HepG2 (cell line): ENCODE measurements around the gene IFNL1. TPM values are rescaled to one million over a fixed set of nuclear protein-coding genes. Genes with fewer than 3 reads are reported as not detected.
A peak's percentile ranks its signal among the peaks of the same experiment; 100 is the strongest.

Experiments used
- AGO1 ChIP-seq: fragments of 200-400 bp; formaldehyde crosslinking; IDR thresholded peaks from 2 replicates; pipeline ENCODE4 v1.6.1; 2017; ENCODE audit warnings: mild to moderate bottlenecking, low read depth, low read length, moderate library complexity; ENCODE audit not compliant: poor library complexity, severe bottlenecking
- PHF21A ChIP-seq: sonication (generic); formaldehyde crosslinking; IDR thresholded peaks from 2 replicates; pipeline ENCODE4 v1.5.0; 2020; ENCODE audit warnings: mild to moderate bottlenecking, missing genetic modification reagents
- SP2 ChIP-seq: sonication (generic); formaldehyde crosslinking; IDR thresholded peaks from 2 replicates; pipeline ENCODE4 v1.5.1; 2020; ENCODE audit warnings: mild to moderate bottlenecking, missing genetic modification reagents
- TGIF2 ChIP-seq: IDR thresholded peaks from 2 replicates; pipeline ENCODE4 v1.6.1; 2016; ENCODE audit warnings: control low read depth, missing compliant biosample characterization
- ZBTB40 ChIP-seq, 2 experiments: fragments of 450-650 bp in 1 of 2; sonication (generic) in 1 of 2; formaldehyde crosslinking in 1 of 2; IDR thresholded peaks; 2 replicates each; pipeline versions ENCODE4 v1.6.1 to v1.8.0; 2016 to 2022; ENCODE audit warnings: antibody characterized with exemption in 1 of 2, mild to moderate bottlenecking in 1 of 2, missing genetic modification reagents in 1 of 2
- ZNF205 ChIP-seq: IDR thresholded peaks from 2 replicates; pipeline ENCODE4 v1.6.1; 2018; ENCODE audit warnings: missing biosample characterization, missing genetic modification reagents
- ZNF280D ChIP-seq: sonication (generic); formaldehyde crosslinking; IDR thresholded peaks from 2 replicates; pipeline ENCODE4 v1.5.1; 2020; ENCODE audit warnings: mild to moderate bottlenecking, missing genetic modification reagents
- ZNF430 ChIP-seq: sonication (generic); formaldehyde crosslinking; IDR thresholded peaks from 2 replicates; pipeline ENCODE4 v1.9.0; 2021; ENCODE audit warnings: mild to moderate bottlenecking, missing genetic modification reagents
- ZNF687 ChIP-seq: sonication (generic); formaldehyde crosslinking; IDR thresholded peaks from 2 replicates; pipeline ENCODE4 v1.5.1; 2020; ENCODE audit warnings: mild to moderate bottlenecking, missing genetic modification reagents, moderate library complexity
- polyA plus RNA-seq, 8 experiments: library from polyadenylated mRNA; depleted of rRNA in 3 of 8; stranded (reverse) in 7 of 8; unstranded in 1 of 8; fragments of >200 nt; fragmentation: Illumina TruSeq in 4 of 8; extraction: Trizol in 4 of 8; gene quantifications; 2 replicates each; pipeline versions ENCODE4 v1.2.1 to v1.2.3, GENCODE V29; 2011 to 2016; ENCODE audit warnings: low read depth in 4 of 8, missing spikeins in 1 of 8, mixed read lengths in 1 of 8; ENCODE audit not compliant: insufficient read depth in 1 of 8
- total RNA-seq, 5 experiments: library from RNA; depleted of rRNA; stranded (reverse); fragments of >200 nt; fragmentation: Illumina TruSeq; extraction: Trizol; gene quantifications; 2 replicates each; pipeline ENCODE4 v1.2.3, GENCODE V29; 2016; ENCODE audit warnings: low read depth in 1 of 5

IFNL1 gene
- total and polyA plus RNA-seq, 2 of the 13 experiments (the other 11 are each of a cell fraction or from before 2014, with no cell fraction given), result not detected

GRCh38 chr19:39341719-39342604 is 45.8 kb downstream of the IFNL1 start, which contains the start of gene SAMD4B (continued):
- TF ChIP-seq ZNF687 (peak; percentile 78), AGO1 (no peak), ZNF205 (no peak), ZNF280D (peak; percentile 67; the same call in 1 of the 2 replicates), PHF21A (CRISPR knock-in tag) (no peak), SP2 (peak; percentile 90), ZBTB40 (IDR thresholded peaks at IDR 0.05) (no peak), ZBTB40 (CRISPR knock-in tag; IDR thresholded peaks at IDR 0.05) (peak; percentile 70; the same call in 1 of the 2 replicates), ZNF430 (no peak; the same call in 1 of the 2 replicates), TGIF2 (CRISPR knock-in tag) (peak; percentile 80; the same call in 1 of the 2 replicates)
